ENCODE data around the gene PRRT1. TPM values are rescaled to one million over a fixed set of nuclear protein-coding genes. Genes with fewer than 3 reads are reported as not detected.
"Not testable (repeated sequence)": the region's sequence is repeated elsewhere in the genome, so short reads cannot be mapped to it uniquely, and the experiment has no call there.

Gene PRRT1
- 1 to 10 TPM in 6 of 10 donors, under 1 TPM in 4; 0.62 to 2.0 (median 1.6) TPM for polyA plus RNA-seq (ENCODE audit: insufficient read length in 10 of 10)
- long read RNA-seq, donor 1, result 0 reads
- long read RNA-seq, donor 2, result 0 reads
- long read RNA-seq, donor 3, result 0 reads
- long read RNA-seq, donor 4, result 0 reads
- long read RNA-seq, donor 5, partial matches to known transcripts, result 71 of 73 reads
- long read RNA-seq, donor 5, other reads (novel, unspliced or antisense), result 0 of 73 reads
- long read RNA-seq, donor 6, result 0 reads
- long read RNA-seq, donor 7, result 0 reads
- long read RNA-seq, donor 8, partial matches to known transcripts, result 0 of 1 reads
- long read RNA-seq, donor 8, other reads (novel, unspliced or antisense), result 0 of 1 reads
- long read RNA-seq, donor 9, result 0 reads

GRCh38 chr6:32151863-32152768 lies at the start of gene PRRT1:
TSS of gene PRRT1 (minus strand) at chr6:32151939. CDS start at chr6:32151827, 112 bp downstream.
- no peak for DNase-seq

- DNase-seq, result no peak
Measured at GRCh38 chr6:32200711-32201475, 49.2 kb upstream of the PRRT1 start.

GRCh38 chr6:32198866-32199265 lies 47.1 kb upstream of the PRRT1 start:
- DNase-seq, result no peak

- DNase-seq, result no peak
Measured at GRCh38 chr6:32198345-32198696, 46.6 kb upstream of the PRRT1 start.

GRCh38 chr6:32196682-32197616 lies 45.2 kb upstream of the PRRT1 start:
- DNase-seq, result peak in 2 of 3 donors; percentile 56 to 76

- DNase-seq, result peak; percentile 84 to 96 (median 90)
Measured at GRCh38 chr6:32195902-32196681, 44.4 kb upstream of the PRRT1 start.

GRCh38 chr6:32195652-32195901 lies 43.8 kb upstream of the PRRT1 start:
- DNase-seq, result peak; percentile 100

DNA sequence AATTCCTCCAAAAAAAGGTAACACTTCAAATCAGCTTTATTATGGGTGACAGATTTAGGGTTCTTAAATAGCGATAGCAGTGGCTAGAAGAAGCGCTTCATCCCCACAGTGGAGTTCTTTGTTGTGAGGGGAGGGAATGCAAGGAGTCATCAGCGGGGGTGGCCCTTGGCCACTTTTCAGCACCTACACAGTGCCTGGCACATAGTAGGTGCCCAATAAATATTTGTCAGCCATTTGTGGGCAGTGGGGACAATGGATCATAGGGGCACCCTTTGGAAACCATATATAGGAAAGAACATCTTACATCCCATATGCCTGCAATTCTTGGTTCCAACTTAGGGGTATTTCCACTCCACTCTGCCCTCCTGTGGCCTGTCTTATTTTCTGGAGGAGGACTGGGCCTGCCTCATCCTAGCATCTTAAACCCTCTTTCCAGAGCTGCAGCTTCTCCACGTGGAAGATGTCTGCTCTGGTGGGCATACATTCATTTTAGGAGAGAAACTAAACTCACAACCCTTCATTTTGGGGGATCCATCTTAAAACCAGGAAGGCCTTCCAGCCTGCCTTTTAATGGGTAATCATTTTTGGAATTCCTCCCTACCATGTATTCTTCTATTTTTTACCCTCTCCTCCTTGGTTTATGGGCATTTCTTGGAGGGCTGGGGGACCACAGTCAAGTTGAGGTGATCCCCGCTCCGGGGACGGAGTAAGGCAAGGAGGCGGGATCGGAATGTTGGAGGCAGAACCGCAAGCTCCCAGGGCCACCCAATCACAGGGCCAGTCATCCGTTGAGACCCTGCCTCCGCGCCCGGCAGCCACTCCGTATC lies 43.3 kb upstream of the PRRT1 start:
- DNase-seq, result no peak

GRCh38 chr6:32194388-32194787 lies 42.6 kb upstream of the PRRT1 start:
- DNase-seq, result peak in 1 of 3 donors; percentile 8

- DNase-seq, result not testable (repeated sequence)
Measured at GRCh38 chr6:32193096-32193495, 41.4 kb upstream of the PRRT1 start.

GRCh38 chr6:32192608-32193039 lies 40.9 kb upstream of the PRRT1 start, which contains the start of gene GPSM3:
TSS of gene GPSM3 (minus strand) at chr6:32192643. CDS start at chr6:32192513, 130 bp downstream.
- DNase-seq, result peak in 1 of 3 donors; percentile 64

DNA sequence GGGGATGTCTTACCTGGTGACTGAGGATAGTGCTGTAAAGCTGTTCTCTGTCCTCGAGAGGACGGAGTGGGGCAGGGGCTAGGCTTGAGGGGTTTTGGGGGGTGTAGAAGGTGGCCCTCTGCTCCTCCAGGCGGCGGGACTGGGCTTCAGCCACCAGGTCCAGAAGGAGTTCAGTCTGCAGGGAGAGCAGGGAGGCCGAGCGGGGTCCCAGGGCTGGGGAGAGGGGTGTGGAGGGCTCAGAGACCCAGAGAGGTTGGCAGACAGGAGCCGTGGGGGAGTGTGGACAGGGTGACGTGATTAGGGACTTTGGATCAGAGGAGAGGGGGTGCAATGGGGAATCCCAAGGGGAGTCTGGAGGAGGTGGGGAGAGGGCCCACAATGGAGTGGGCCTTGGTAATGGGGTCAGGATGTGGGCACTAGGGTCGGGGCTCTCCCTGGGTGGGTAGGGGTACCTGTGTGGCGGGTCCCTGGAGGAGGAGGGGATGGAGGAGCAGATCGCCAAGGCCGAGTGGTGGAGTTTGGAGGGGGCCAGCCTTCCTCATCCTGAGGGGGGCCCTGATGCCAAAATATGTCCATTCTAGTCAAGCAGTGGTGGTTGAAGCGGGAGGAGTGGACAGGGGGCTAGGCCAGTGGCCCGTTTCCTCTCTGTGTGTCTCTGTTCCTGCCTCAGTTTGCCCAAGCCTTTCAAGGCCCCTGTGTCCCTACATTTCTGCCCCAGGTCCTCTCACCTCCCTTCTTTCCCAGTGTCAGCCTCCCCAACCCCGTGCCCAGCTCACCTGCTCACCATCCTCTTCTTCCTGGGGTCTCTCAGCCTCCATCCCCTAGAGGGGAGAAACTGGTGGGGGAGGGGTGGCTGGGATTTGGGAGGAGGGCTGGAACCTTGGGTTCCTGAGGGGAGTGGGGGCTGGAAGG lies 40.2 kb upstream of the PRRT1 start:
- DNase-seq, result no peak

DNA sequence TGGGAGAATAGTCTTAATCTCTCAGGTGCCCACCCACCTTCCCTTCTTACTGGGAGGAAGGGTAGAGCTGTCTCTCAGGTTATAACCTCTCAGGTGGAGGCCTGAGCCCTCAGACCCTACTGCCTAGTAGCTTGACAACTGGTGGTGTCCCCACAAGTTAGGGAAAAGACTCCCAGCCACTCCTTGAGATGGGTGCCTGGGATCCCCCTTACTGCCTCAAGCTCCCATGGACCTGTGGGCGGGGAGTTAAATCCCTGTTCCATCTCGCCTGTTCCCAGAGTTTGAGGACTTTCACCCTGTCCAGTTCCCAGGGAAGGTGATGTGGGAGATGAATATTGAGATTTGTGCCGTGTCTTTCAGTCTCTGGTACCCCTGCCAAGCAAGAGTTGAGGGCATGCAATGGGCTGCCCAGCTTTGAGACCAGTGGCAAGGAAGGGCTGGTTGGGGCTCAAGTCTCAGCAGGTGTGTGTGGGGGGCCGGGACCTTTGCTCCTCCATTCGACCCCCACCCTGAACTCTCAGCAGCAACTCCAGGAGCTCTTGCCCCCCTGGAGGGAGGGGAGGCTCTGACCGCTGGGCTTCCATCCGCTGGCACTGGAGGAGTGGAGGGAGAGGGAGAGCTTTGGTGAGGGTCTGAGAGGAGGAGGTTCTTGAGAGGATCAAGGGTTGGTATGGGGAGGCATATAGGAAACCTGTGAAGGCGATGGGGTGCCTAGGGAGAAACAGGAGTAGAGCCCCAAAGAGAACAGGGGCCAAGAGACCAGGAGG lies 39.4 kb upstream of the PRRT1 start:
- DNase-seq, result no peak

DNA sequence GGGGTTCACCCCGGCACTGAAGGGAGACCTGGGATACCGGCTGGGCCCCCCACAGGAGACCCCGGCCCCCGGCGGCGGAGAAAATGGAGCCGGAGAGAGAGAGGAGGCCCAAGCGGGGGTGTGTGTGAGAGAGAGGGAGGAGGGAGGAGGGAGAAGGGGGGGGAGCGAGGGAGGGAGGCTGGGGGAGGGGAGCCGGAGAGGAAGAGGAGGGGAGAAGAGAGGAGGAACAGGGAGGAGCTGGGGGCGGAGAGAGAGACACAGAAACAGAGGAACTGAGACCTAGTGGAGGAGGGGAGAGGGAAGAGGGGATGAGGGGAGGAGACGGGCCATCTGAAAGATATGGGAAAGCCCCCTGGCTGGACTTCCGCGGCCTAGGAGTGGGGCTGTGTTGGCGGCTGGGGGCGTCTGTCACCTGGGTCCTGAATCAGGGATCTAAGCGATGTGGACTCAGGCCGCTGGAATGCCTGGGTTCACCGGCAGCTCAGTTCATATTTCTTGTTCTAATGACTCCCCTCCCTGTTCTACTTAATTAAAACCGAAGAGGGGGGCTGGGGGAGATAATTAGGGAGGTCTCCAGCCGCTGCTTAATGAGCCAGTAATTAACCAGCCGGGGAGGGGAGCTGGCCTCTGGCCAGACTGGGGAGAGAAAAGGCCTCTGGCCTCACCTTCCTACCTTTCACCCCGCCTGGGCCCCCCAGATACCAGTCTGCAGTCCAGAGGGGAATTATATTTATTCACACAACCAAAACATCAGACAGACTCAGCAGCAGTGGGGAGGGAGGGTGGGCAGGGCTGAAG lies 38.5 kb upstream of the PRRT1 start, which contains the start of gene PBX2:
TSS of gene PBX2 (minus strand) at position 149 of the 798 bp plus-strand sequence. CDS start 287 bp downstream, outside the sequence.
- peak; percentile 93 to 97 (median 95) for DNase-seq

GRCh38 chr6:32189742-32190053 lies 38.0 kb upstream of the PRRT1 start:
- peak in 1 of 3 donors; percentile 47 for DNase-seq

DNA sequence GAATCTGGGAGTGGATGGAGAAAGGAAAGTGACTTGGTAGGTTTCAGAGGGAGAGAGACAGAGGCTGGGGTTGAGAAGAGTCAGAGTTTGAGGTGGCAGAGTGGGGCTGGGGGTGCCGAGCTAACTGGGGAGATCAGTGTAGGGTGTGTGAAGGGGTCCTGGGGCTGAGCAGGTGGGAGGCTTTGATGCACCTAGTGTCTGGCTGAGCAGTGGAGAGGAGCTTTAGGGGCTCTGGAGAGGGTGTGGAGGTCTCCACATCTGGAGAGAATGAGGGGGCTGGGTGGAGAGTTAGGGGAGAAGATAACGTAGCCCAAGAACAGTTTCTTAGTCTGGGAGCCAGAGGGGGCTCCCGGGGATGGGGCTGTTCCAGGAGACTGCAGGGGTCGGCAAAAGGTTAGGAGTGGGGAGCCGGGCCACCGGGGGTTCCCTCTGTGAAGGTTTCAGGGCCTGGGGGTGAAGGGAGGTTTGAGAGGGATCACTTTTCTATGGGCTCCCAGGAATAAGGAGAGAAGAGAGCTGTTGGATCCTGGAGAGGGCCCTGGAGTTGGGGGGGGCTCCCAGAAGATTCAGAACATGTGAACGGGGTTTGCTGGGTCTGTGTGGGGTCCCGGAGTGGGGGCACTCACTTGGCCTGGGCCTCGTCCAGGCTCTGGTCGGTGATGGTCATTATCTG lies 37.5 kb upstream of the PRRT1 start:
- DNase-seq, result peak in 1 of 3 donors; percentile 56
